Activated naive CD4-positive, alpha-beta T cell treated with anti-CD3 and anti-CD28 coated beads, Interleukin-2, amount 50 U/mL, for 24 hours (primary cell): ENCODE results near the gene PAQR6.

Source experiments
- H3K27ac Mint-ChIP-seq: one replicate; pipeline ENCODE4 v1.8.0; 2021; ENCODE audit warnings: mild to moderate bottlenecking, mixed read lengths
- H3K27me3 Mint-ChIP-seq: one replicate; pipeline ENCODE4 v1.8.0; 2021; ENCODE audit warnings: mixed read lengths
- H3K36me3 Mint-ChIP-seq: one replicate; pipeline ENCODE4 v1.8.0; 2021; ENCODE audit warnings: mixed read lengths
- H3K4me1 Mint-ChIP-seq: one replicate; pipeline ENCODE4 v1.8.0; 2021; ENCODE audit warnings: mixed read lengths
- H3K4me3 Mint-ChIP-seq: one replicate; pipeline ENCODE4 v1.8.0; 2021; ENCODE audit warnings: mild to moderate bottlenecking, mixed read lengths
- H3K9me3 Mint-ChIP-seq: one replicate; pipeline ENCODE4 v1.8.0; 2021; ENCODE audit warnings: mixed read lengths

Gene PAQR6

GRCh38 chr1:156198831-156199349 is 49.0 kb downstream of the PAQR6 start:
- H3K4me1 Mint-ChIP-seq = peaks cover 58% of the 10 kb centered on the region
- H3K9me3 Mint-ChIP-seq = no peaks in the 10 kb centered on the region
- no peaks in the 10 kb centered on the region for H3K27me3 Mint-ChIP-seq
- peak overlapping the region; percentile 83 for H3K27ac Mint-ChIP-seq
- peaks cover 20% of the 10 kb centered on the region for H3K36me3 Mint-ChIP-seq
- H3K4me3 Mint-ChIP-seq = peak overlapping the region; percentile 76

DNA sequence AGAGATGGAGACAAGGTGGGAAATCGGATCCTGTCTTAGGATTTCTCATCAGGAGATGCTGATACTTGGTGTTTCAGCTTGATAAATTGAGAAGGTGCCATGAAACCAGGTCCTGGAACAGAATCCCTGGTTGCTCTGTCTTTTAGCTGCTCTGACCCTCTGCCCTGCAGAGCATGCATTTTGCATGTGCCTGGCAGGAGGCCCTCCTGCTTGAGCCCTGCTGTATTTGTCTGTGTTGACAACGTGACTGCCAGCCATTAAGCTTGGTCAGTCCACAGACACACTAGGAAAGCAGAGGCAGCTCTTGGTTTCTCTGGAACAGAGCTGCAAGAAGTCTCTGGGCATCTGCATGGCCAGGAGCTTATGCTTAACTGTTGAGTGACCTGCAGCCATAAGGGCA is 51.4 kb downstream of the PAQR6 start:
- H3K27ac Mint-ChIP-seq = peak overlapping the region; percentile 30

DNA sequence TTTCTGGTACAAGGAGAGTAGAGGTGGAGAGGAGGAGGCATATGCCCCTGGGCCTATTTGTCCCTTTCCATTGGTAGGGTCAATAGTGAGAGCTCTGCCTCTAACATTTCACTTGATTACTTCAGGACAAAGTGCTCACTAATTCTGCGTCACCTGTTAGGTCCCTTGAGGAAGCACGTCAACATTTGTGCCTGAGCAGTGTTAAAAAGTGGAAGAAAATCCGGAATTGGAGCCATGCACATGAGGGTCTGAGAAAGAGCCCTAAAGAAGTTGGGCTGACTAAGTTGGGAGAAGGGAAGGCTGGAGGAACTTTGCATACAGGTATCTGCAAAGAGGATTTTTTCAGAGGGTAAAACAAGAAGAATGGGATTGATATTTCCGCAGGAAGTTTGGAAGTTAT is 52.0 kb downstream of the PAQR6 start:
- Mint-ChIP-seq H3K9me3 (no peaks in the 10 kb centered on the region), H3K36me3 (peaks cover 22% of the 10 kb centered on the region), H3K4me3 (peak overlapping the region; percentile 95), H3K4me1 (peaks cover 77% of the 10 kb centered on the region), H3K27ac (no peak overlapping the region), H3K27me3 (no peaks in the 10 kb centered on the region)

More for the DNA sequence above, 51.4 kb downstream of the PAQR6 start:
- Mint-ChIP-seq H3K9me3 (no peaks in the 10 kb centered on the region), H3K36me3 (peaks cover 22% of the 10 kb centered on the region), H3K27me3 (no peaks in the 10 kb centered on the region), H3K4me3 (peak overlapping the region; percentile 95), H3K4me1 (peaks cover 77% of the 10 kb centered on the region)

DNA sequence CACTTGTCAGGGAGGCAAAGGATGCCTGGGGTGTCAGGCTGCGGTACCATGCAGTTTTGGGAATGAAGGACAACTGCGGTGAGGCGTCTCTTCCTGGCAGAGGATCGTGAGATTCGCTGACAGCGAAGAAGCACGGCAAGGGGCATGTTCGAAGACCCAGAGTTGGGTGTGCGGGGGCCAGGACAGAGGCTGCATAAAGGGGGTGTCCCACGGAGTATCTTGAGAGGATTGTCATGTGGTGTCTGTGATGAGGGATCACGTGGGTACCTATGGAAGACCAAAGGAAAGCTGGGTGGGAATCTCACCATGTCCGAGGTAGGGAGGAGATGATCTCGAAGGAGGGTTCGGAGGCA is 53.6 kb downstream of the PAQR6 start:
- peaks cover 15% of the 10 kb centered on the region for H3K36me3 Mint-ChIP-seq
- peaks cover 62% of the 10 kb centered on the region for H3K4me1 Mint-ChIP-seq
- no peaks in the 10 kb centered on the region for H3K27me3 Mint-ChIP-seq
- H3K27ac Mint-ChIP-seq = peak overlapping the region; percentile 90
- H3K4me3 Mint-ChIP-seq = peak overlapping the region; percentile 95
- no peaks in the 10 kb centered on the region for H3K9me3 Mint-ChIP-seq

DNA sequence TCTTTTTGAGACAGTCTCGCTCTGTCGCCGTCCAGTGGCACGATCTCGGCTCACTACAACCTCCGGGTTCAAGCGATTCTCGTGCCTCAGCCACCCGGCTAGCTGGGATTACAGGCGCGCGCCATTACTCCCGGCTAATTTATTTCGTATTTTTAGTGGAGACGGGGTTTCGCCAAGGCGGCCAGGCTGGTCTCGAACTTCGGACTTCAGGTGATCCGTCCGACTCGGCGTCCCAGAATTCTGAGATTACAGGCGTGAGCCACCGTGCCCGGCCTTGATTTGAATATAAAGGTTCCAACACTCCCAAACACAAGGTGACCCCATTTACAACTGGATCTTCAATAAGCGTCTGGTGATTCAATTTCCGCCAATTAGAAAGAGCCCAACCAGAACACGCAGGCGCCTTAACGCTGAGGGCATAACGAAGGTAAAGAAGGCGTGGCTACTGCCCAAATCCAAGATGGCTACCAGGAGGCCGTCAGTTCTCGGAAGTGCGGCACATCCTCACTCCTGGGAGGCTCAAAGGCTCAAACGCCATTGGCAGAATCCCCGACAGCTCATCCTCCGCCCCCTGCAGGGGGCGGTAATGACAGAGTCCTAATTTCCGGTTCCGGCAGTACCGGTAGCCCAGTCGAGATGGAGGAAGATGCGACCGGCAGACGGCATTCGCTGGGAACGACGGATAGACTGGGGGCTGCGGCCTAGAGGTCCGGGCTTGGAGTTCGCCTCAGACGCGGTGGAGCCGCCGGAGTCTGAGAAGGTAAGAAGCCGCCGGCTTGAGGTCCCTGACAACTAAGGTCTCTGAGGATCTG is 54.2 kb downstream of the PAQR6 start, which contains the start of gene SLC25A44:
Gene SLC25A44 (plus strand): TSS at position 617 of the 812 bp plus-strand sequence. CDS start 5,744 bp downstream, outside the sequence.
- Mint-ChIP-seq H3K4me1 (peaks cover 57% of the 10 kb centered on the region), H3K27ac (peak within 1 kb of the TSS; percentile 90), H3K36me3 (peaks cover 14% of the 10 kb centered on the region), H3K4me3 (peak within 1 kb of the TSS; percentile 95), H3K9me3 (no peaks in the 10 kb centered on the region), H3K27me3 (no peaks in the 10 kb centered on the region)
